CD4-positive, alpha-beta memory T cell (primary cell): ENCODE data around the gene EVA1B. TPM values are rescaled to one million over a fixed set of nuclear protein-coding genes. Genes with fewer than 3 reads are reported as not detected.

Experiments used
- CTCF ChIA-PET: fragments of 350-600 bp; sonication (Branson Sonifier 250); formaldehyde crosslinking; loops from one replicate; lab custom pipeline; 2021; ENCODE audit warnings: inconsistent platforms; ENCODE audit not compliant: partially characterized antibody; lab: Charles Lee
- POLR2A ChIA-PET: fragments of 350-600 bp; sonication (Branson Sonifier 250); formaldehyde crosslinking; loops from one replicate; lab custom pipeline; 2021; ENCODE audit not compliant: partially characterized antibody; lab: Charles Lee
- DNase-seq, 5 donors: peaks; one replicate each; pipeline versions ENCODE4 v3.0.0 to v3.0.0-alpha.2; 2020 to 2022; ENCODE audit warnings: mixed read lengths in 1 of 5
- H3K27ac ChIP-seq: one replicate; pipeline ENCODE4 v1.7.0; 2013; ENCODE audit warnings: low read depth, low read length
- H3K27me3 ChIP-seq: 2 replicates; pipeline ENCODE4 v1.7.0; 2013; ENCODE audit warnings: mild to moderate bottlenecking, low read length, moderate library complexity; ENCODE audit not compliant: insufficient read depth
- H3K36me3 ChIP-seq: 2 replicates; pipeline ENCODE4 v1.7.0; 2013; ENCODE audit warnings: mild to moderate bottlenecking, low read length, moderate library complexity; ENCODE audit not compliant: insufficient read depth
- H3K4me1 ChIP-seq: 2 replicates; pipeline ENCODE4 v1.7.0; 2013; ENCODE audit warnings: mild to moderate bottlenecking, low read length, moderate library complexity; ENCODE audit not compliant: insufficient read depth
- H3K4me3 ChIP-seq, 2 donors: one replicate each; pipeline ENCODE4 v1.7.0; 2013; ENCODE audit warnings: low read length in 2 of 2, mild to moderate bottlenecking in 1 of 2
- H3K9me3 ChIP-seq, 2 donors: one replicate each; pipeline ENCODE4 v1.7.0; 2013; ENCODE audit warnings: low read length in 2 of 2, control low read depth in 1 of 2; ENCODE audit not compliant: control insufficient read depth in 1 of 2
- H3K27ac Mint-ChIP-seq, 7 donors: one replicate each; pipeline ENCODE4 v1.8.0; 2020 to 2021; ENCODE audit warnings: mixed read lengths in 7 of 7, mild to moderate bottlenecking in 6 of 7, inconsistent platforms in 3 of 7, moderate library complexity in 3 of 7
- H3K27me3 Mint-ChIP-seq, 2 donors: one replicate each; pipeline ENCODE4 v1.8.0; 2020 to 2021; ENCODE audit warnings: mixed read lengths in 2 of 2
- H3K36me3 Mint-ChIP-seq, 2 donors: one replicate each; pipeline ENCODE4 v1.8.0; 2020 to 2021; ENCODE audit warnings: mixed read lengths in 2 of 2, inconsistent platforms in 1 of 2, mild to moderate bottlenecking in 1 of 2
- H3K4me1 Mint-ChIP-seq, 4 donors: one replicate each; pipeline ENCODE4 v1.8.0; 2020 to 2021; ENCODE audit warnings: mixed read lengths in 4 of 4, mild to moderate bottlenecking in 1 of 4
- H3K4me3 Mint-ChIP-seq, 8 donors: one replicate each; pipeline ENCODE4 v1.8.0; 2020 to 2021; ENCODE audit warnings: mixed read lengths in 8 of 8, mild to moderate bottlenecking in 7 of 8, moderate library complexity in 6 of 8, inconsistent platforms in 3 of 8
- H3K9me3 Mint-ChIP-seq, 8 donors: one replicate each; pipeline ENCODE4 v1.8.0; 2020 to 2021; ENCODE audit warnings: mixed read lengths in 8 of 8, mild to moderate bottlenecking in 5 of 8, inconsistent platforms in 3 of 8, moderate library complexity in 1 of 8
- intact Hi-C: fragments of 100-400 bp; cut with micrococcal nuclease; formaldehyde crosslinking; loops from one replicate; pipeline ENCODE4 v1.15.1; 2023
- polyA plus RNA-seq, 2 donors: library from polyadenylated mRNA; unstranded; fragments of 300-500 nt; fragmentation: Illumina TruSeq; gene quantifications; one replicate each; pipeline ENCODE4 v1.2.3, GENCODE V29; 2021
- total RNA-seq, 2 experiments: library from RNA; stranded (reverse); gene quantifications; one replicate each; pipeline ENCODE4 v1.2.3, GENCODE V29; 2021

EVA1B gene
- total and polyA plus RNA-seq, 4 experiments from 2014 or later, result 5.2 to 8.1 (median 6.8) TPM

GRCh38 chr1:36328088-36328480 lies 4.6 kb upstream of the EVA1B start:
- Histone ChIP-seq H3K4me1 (peaks cover 11% of the 10 kb centered on the region), H3K9me3 (no peaks in the 10 kb centered on the region), H3K27ac (no peak overlapping the region), H3K4me3 (no peak overlapping the region), H3K27me3 (no peaks in the 10 kb centered on the region), H3K36me3 (no peaks in the 10 kb centered on the region)
- Mint-ChIP-seq H3K9me3 (no peaks in the 10 kb centered on the region), H3K27ac (peak overlapping the region in 1 of 7 donors; percentile 65), H3K36me3 (no peaks in the 10 kb centered on the region), H3K4me3 (peak overlapping the region in 1 of 8 donors; percentile 6), H3K27me3 (no peaks in the 10 kb centered on the region), H3K4me1 (peaks cover 10 to 21% (median 15%) of the 10 kb centered on the region in 4 donors)
- no peak for DNase-seq
- intact Hi-C loops, result no loop called here
- ChIA-PET POLR2A (no interaction called here), CTCF (no interaction called here)

GRCh38 chr1:36327421-36328087 lies 4.1 kb upstream of the EVA1B start:
- Histone ChIP-seq H3K9me3 (no peaks in the 10 kb centered on the region), H3K36me3 (no peaks in the 10 kb centered on the region), H3K27ac (no peak overlapping the region), H3K4me1 (peaks cover 16% of the 10 kb centered on the region), H3K4me3 (no peak overlapping the region), H3K27me3 (no peaks in the 10 kb centered on the region)
- CTCF ChIA-PET, result interaction anchor here (1.1 kb wide), 1 partner anchor 15 kb away, joined by 3 read pairs; no protein-coding TSS in a partner anchor
- DNase-seq, result no peak
- H3K27me3 Mint-ChIP-seq, result no peaks in the 10 kb centered on the region
- intact Hi-C loops, result no loop called here
- H3K36me3 Mint-ChIP-seq, result no peaks in the 10 kb centered on the region
- no peaks in the 10 kb centered on the region for H3K9me3 Mint-ChIP-seq
- POLR2A ChIA-PET, result no interaction called here
- peak overlapping the region in 3 of 7 donors; percentile 42 to 65 (median 55) for H3K27ac Mint-ChIP-seq
- H3K4me1 Mint-ChIP-seq, result peaks cover 10 to 21% (median 16%) of the 10 kb centered on the region in 4 donors
- peak overlapping the region in 2 of 8 donors; percentile 6 to 16 for H3K4me3 Mint-ChIP-seq

GRCh38 chr1:36326499-36326898 lies 3.1 kb upstream of the EVA1B start:
- Histone ChIP-seq H3K4me3 (no peak overlapping the region), H3K9me3 (no peaks in the 10 kb centered on the region), H3K36me3 (no peaks in the 10 kb centered on the region), H3K4me1 (peaks cover 25% of the 10 kb centered on the region), H3K27me3 (no peaks in the 10 kb centered on the region), H3K27ac (no peak overlapping the region)
- peak overlapping the region in 2 of 8 donors; percentile 30 to 36 for H3K4me3 Mint-ChIP-seq
- POLR2A ChIA-PET, result no interaction called here
- H3K9me3 Mint-ChIP-seq, result no peaks in the 10 kb centered on the region
- intact Hi-C loops, result no loop called here
- DNase-seq, result no peak
- no peaks in the 10 kb centered on the region for H3K27me3 Mint-ChIP-seq
- H3K36me3 Mint-ChIP-seq, result no peaks in the 10 kb centered on the region
- peak overlapping the region in 3 of 7 donors; percentile 29 to 47 (median 42) for H3K27ac Mint-ChIP-seq
- CTCF ChIA-PET, result interaction anchor here (1.1 kb wide), 1 partner anchor 16 kb away, joined by 3 read pairs; no protein-coding TSS in a partner anchor
- H3K4me1 Mint-ChIP-seq, result peaks cover 14 to 26% (median 20%) of the 10 kb centered on the region in 4 donors

- Mint-ChIP-seq H3K36me3 (no peaks in the 10 kb centered on the region), H3K4me3 (peak overlapping the region; percentile 61 to 84 (median 82)), H3K27ac (peak overlapping the region in 2 of 7 donors; percentile 32 to 33), H3K9me3 (no peaks in the 10 kb centered on the region), H3K27me3 (no peaks in the 10 kb centered on the region), H3K4me1 (peaks cover 18 to 31% (median 25%) of the 10 kb centered on the region in 4 donors)
- intact Hi-C loops, result no loop called here
- Histone ChIP-seq H3K4me1 (peaks cover 28% of the 10 kb centered on the region), H3K9me3 (no peaks in the 10 kb centered on the region), H3K27me3 (no peaks in the 10 kb centered on the region), H3K36me3 (no peaks in the 10 kb centered on the region), H3K4me3 (peak overlapping the region in 1 of 2 donors; percentile 25), H3K27ac (no peak overlapping the region)
- ChIA-PET POLR2A (interaction anchor here (0.9 to 5.2 kb wide), 4 partner anchors 18 to 63 kb away, joined by 3 to 40 read pairs (median 10); partner anchors contain the start of genes SH3D21 and STK40), CTCF (interaction anchor here (0.6 to 2.1 kb wide), 7 partner anchors 18 to 135 kb away, joined by 3 to 9 read pairs (median 4); partner anchors contain the start of gene SH3D21)
- DNase-seq, result no peak
Measured at GRCh38 chr1:36324353-36324703, 883 bp upstream of the EVA1B start.

- ChIA-PET POLR2A (interaction anchor here (0.7 to 5.2 kb wide), 9 partner anchors 7 to 167 kb away, joined by 3 to 40 read pairs (median 3); partner anchors contain the start of genes MAP7D1, SH3D21 and STK40), CTCF (interaction anchor here (0.9 to 2.1 kb wide), 8 partner anchors 16 to 100 kb away, joined by 3 to 9 read pairs (median 4); partner anchors contain the start of gene SH3D21)
- intact Hi-C loops, result no loop called here
- DNase-seq, result peak in 3 of 5 donors; percentile 28 to 42 (median 36)
- H3K4me3 Mint-ChIP-seq, result peak overlapping the region; percentile 70 to 83 (median 77)
- H3K4me1 Mint-ChIP-seq, result peaks cover 18 to 28% (median 24%) of the 10 kb centered on the region in 4 donors
- Histone ChIP-seq H3K9me3 (no peaks in the 10 kb centered on the region), H3K4me1 (peaks cover 28% of the 10 kb centered on the region), H3K27me3 (no peaks in the 10 kb centered on the region), H3K27ac (peak overlapping the region; percentile 35), H3K4me3 (peak overlapping the region in 1 of 2 donors; percentile 47), H3K36me3 (no peaks in the 10 kb centered on the region)
- H3K27ac Mint-ChIP-seq, result peak overlapping the region in 3 of 7 donors; percentile 57 to 77 (median 60)
- H3K9me3 Mint-ChIP-seq, result no peaks in the 10 kb centered on the region
- no peaks in the 10 kb centered on the region for H3K27me3 Mint-ChIP-seq
- no peaks in the 10 kb centered on the region for H3K36me3 Mint-ChIP-seq
Measured at GRCh38 chr1:36322786-36323635, 434 bp downstream of the EVA1B start.

- no peaks in the 10 kb centered on the region for H3K36me3 ChIP-seq
- H3K4me3 ChIP-seq, result peak overlapping the region in 1 of 2 donors; percentile 19
- H3K4me1 ChIP-seq, result peaks cover 28% of the 10 kb centered on the region
- Mint-ChIP-seq H3K9me3 (no peaks in the 10 kb centered on the region), H3K4me3 (peak overlapping the region; percentile 10 to 82 (median 76)), H3K36me3 (no peaks in the 10 kb centered on the region), H3K27me3 (no peaks in the 10 kb centered on the region), H3K4me1 (peaks cover 16 to 28% (median 24%) of the 10 kb centered on the region in 4 donors), H3K27ac (peak overlapping the region in 4 of 7 donors; percentile 66 to 90 (median 76))
- CTCF ChIA-PET, result interaction anchor here (0.8 to 1.5 kb wide), 4 partner anchors 16 to 155 kb away, joined by 3 to 6 read pairs (median 3); partner anchors contain the start of gene SH3D21
- H3K9me3 ChIP-seq, result no peaks in the 10 kb centered on the region
- no peak overlapping the region for H3K27ac ChIP-seq
- DNase-seq, result no peak
- POLR2A ChIA-PET, result interaction anchor here (0.7 to 5.2 kb wide), 6 partner anchors 13 to 166 kb away, joined by 3 to 40 read pairs (median 4); partner anchors contain the start of genes MAP7D1 and SH3D21
- no peaks in the 10 kb centered on the region for H3K27me3 ChIP-seq
- intact Hi-C loops, result no loop called here
Measured at GRCh38 chr1:36322041-36322785, 1.2 kb downstream of the EVA1B start.
